ENCODE measurements around the gene RPTOR.

DNA sequence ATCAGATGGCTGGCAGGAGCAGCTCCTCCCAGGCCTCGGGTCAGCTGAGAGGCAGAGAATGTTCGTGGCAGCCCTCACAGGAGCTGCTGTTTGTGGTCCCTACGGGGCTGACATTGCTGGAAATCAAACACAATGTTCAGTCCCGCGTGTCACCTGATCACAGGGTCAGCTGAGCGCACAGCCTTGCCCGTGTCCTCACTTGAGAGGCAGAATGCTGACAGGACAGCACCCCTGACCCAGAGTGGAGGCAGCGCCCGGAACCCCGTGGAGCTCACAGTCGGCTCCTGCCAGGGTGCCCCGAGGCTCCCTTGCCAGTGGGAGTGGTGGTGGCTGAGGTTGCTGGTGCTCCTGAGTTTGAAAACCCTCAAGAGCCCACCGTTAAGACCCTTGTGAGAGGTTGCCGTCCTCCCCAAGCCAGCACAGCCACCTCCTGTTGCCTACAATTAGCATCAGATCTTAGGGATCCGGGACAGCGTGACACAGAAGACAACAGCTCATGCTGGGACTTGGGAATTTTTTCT lies 443.4 kb downstream of the RPTOR start:
- TF ChIP-seq GATA3 (IDR thresholded peaks at IDR 0.05; ENCODE audit: low read depth, low read length) (no peak), GATA2 (IDR thresholded peaks at IDR 0.05; ENCODE audit: low read depth, low read length) (no peak)
